MM.1S (cell line): ENCODE data around the gene FSIP1.
A peak's percentile ranks its signal among the peaks of the same experiment; 100 is the strongest.

Source experiments
- DNase-seq: peaks from one replicate; pipeline ENCODE4 v3.0.0-alpha.2; 2015
- H2AFZ ChIP-seq: fragments of 300-600 bp; sonication (generic); 2 replicates; pipeline ENCODE4 v1.6.0; 2016; ENCODE audit warnings: antibody characterized with exemption, low read length
- H3F3A ChIP-seq: fragments of 300-600 bp; sonication (generic); 2 replicates; pipeline ENCODE4 v1.6.1; 2016; ENCODE audit warnings: mild to moderate bottlenecking, antibody characterized with exemption, low read length, moderate library complexity, mixed read lengths; ENCODE audit not compliant: insufficient read depth
- H3K27ac ChIP-seq: fragments of 300-600 bp; sonication (generic); 2 replicates; pipeline ENCODE4 v1.5.1; 2016; ENCODE audit warnings: mild to moderate bottlenecking, low read length
- H3K27me3 ChIP-seq: fragments of 300-600 bp; sonication (generic); replicated peaks from 2 replicates; pipeline ENCODE4 v1.6.0; 2016; ENCODE audit warnings: low read length; ENCODE audit not compliant: insufficient read depth
- H3K36me3 ChIP-seq: fragments of 300-600 bp; sonication (generic); replicated peaks from 2 replicates; pipeline ENCODE4 v1.6.1; 2016; ENCODE audit warnings: mild to moderate bottlenecking, low read length, mixed read lengths; ENCODE audit not compliant: insufficient read depth
- H3K4me1 ChIP-seq: fragments of 300-600 bp; sonication (generic); 2 replicates; pipeline ENCODE4 v1.6.1; 2016; ENCODE audit warnings: low read length, mixed read lengths
- H3K4me2 ChIP-seq: fragments of 300-600 bp; sonication (generic); 2 replicates; pipeline ENCODE4 v1.6.0; 2016; ENCODE audit warnings: low read depth, low read length
- H3K4me3 ChIP-seq: fragments of 300-600 bp; sonication (generic); 2 replicates; pipeline ENCODE4 v1.5.1; 2016; ENCODE audit warnings: low read length, mixed read lengths
- H3K79me2 ChIP-seq: fragments of 300-600 bp; sonication (generic); 2 replicates; pipeline ENCODE4 v1.6.1; 2016; ENCODE audit warnings: mixed run types, low read length, mixed read lengths
- H3K9ac ChIP-seq: fragments of 300-600 bp; sonication (generic); 2 replicates; pipeline ENCODE4 v1.6.1; 2016; ENCODE audit warnings: low read length, mixed read lengths
- H3K9me2 ChIP-seq: fragments of 300-600 bp; sonication (generic); replicated peaks from 2 replicates; pipeline ENCODE4 v1.6.1; 2016; ENCODE audit warnings: mild to moderate bottlenecking, low read length, mixed read lengths; ENCODE audit not compliant: insufficient read depth
- H3K9me3 ChIP-seq: fragments of 300-600 bp; sonication (generic); replicated peaks from 2 replicates; pipeline ENCODE4 v1.6.1; 2016; ENCODE audit warnings: mild to moderate bottlenecking, low read length, mixed read lengths; ENCODE audit not compliant: insufficient read depth
- H4K20me1 ChIP-seq: fragments of 300-600 bp; sonication (generic); 2 replicates; pipeline ENCODE4 v1.6.1; 2016; ENCODE audit warnings: mild to moderate bottlenecking, low read length, moderate library complexity, mixed read lengths; ENCODE audit not compliant: insufficient read depth
- EZH2 ChIP-seq: fragments of 300-600 bp; sonication (generic); optimal IDR thresholded peaks from 2 replicates; pipeline ENCODE3; 2017; ENCODE audit warnings: low read depth, mild to moderate bottlenecking, antibody characterized with exemption, low read length, mixed read lengths
- EZH2phosphoT487 ChIP-seq: fragments of 300-600 bp; sonication (generic); IDR thresholded peaks from 2 replicates; pipeline ENCODE4 v1.6.1; 2018; ENCODE audit warnings: antibody characterized with exemption, low read length
- TF ChIP-seq, protein P1 (sequence below): fragments of 300-600 bp; sonication (generic); IDR thresholded peaks from 2 replicates; pipeline ENCODE4 v1.5.1; 2016; ENCODE audit warnings: antibody characterized with exemption, low read length, mixed read lengths

The FSIP1 gene

GRCh38 chr15:39582286-39582976 is 200.2 kb downstream of the FSIP1 start:
- Histone ChIP-seq H3K9me2 (no peaks in the 10 kb centered on the region), H3F3A (no peaks in the 10 kb centered on the region), H3K4me2 (no peak overlapping the region), H3K27me3 (peaks cover 8% of the 10 kb centered on the region; the same call in 1 of the 2 replicates), H3K4me3 (no peak overlapping the region), H3K9me3 (no peaks in the 10 kb centered on the region), H2AFZ (no peak overlapping the region), H3K36me3 (no peaks in the 10 kb centered on the region), H4K20me1 (no peaks in the 10 kb centered on the region), H3K9ac (no peak overlapping the region), H3K79me2 (no peaks in the 10 kb centered on the region), H3K4me1 (no peaks in the 10 kb centered on the region), H3K27ac (no peak overlapping the region)
- TF ChIP-seq EZH2 (no peak), EZH2phosphoT487 (no peak)
- TF ChIP-seq, protein P1, sequence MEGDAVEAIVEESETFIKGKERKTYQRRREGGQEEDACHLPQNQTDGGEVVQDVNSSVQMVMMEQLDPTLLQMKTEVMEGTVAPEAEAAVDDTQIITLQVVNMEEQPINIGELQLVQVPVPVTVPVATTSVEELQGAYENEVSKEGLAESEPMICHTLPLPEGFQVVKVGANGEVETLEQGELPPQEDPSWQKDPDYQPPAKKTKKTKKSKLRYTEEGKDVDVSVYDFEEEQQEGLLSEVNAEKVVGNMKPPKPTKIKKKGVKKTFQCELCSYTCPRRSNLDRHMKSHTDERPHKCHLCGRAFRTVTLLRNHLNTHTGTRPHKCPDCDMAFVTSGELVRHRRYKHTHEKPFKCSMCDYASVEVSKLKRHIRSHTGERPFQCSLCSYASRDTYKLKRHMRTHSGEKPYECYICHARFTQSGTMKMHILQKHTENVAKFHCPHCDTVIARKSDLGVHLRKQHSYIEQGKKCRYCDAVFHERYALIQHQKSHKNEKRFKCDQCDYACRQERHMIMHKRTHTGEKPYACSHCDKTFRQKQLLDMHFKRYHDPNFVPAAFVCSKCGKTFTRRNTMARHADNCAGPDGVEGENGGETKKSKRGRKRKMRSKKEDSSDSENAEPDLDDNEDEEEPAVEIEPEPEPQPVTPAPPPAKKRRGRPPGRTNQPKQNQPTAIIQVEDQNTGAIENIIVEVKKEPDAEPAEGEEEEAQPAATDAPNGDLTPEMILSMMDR, result no peak
- no peak for DNase-seq

DNA sequence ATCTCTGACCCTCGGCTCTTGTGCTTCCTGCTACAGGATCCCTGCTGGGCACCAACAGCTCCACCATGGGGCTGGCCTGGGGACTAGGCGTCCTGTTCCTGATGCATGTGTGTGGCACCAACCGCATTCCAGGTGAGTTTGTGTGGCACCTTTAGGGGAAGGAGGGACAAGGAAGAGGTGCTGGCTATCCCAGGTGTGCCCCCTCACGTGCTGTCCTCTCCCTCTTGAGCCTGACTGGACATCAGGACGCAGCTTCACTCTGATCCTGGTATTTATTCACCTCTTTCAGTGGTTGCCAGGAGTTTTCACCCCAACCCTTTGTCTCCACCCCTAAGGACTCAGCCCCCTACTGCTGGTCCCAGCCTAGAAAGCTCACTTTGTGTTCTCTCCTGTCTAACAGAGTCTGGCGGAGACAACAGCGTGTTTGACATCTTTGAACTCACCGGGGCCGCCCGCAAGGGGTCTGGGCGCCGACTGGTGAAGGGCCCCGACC is 200.8 kb downstream of the FSIP1 start:
- Histone ChIP-seq H2AFZ (no peak overlapping the region), H3K36me3 (no peaks in the 10 kb centered on the region), H3K27me3 (peaks cover 8% of the 10 kb centered on the region; the same call in 1 of the 2 replicates), H3K27ac (no peak overlapping the region), H3K9ac (no peak overlapping the region), H3K4me3 (no peak overlapping the region), H3K4me1 (no peaks in the 10 kb centered on the region), H4K20me1 (no peaks in the 10 kb centered on the region), H3K9me3 (no peaks in the 10 kb centered on the region), H3K4me2 (no peak overlapping the region), H3F3A (no peaks in the 10 kb centered on the region), H3K79me2 (no peaks in the 10 kb centered on the region), H3K9me2 (no peaks in the 10 kb centered on the region)
- TF ChIP-seq, protein P1, result peak; percentile 15; the same call in 1 of the 2 replicates
- no peak for TF ChIP-seq EZH2phosphoT487
- DNase-seq, result peak; percentile 16

- H3K4me1 ChIP-seq, result no peaks in the 10 kb centered on the region
- H3K36me3 ChIP-seq, result no peaks in the 10 kb centered on the region
- H2AFZ ChIP-seq, result peak overlapping the region; percentile 79
- no peaks in the 10 kb centered on the region for H3F3A ChIP-seq
- peak overlapping the region; percentile 64 for H3K4me3 ChIP-seq
- H3K9ac ChIP-seq, result no peak overlapping the region
- H3K9me3 ChIP-seq, result no peaks in the 10 kb centered on the region
- no peak overlapping the region for H3K27ac ChIP-seq
- H3K27me3 ChIP-seq, result peaks cover 8% of the 10 kb centered on the region; the same call in 1 of the 2 replicates
- no peak for DNase-seq
- H3K79me2 ChIP-seq, result no peaks in the 10 kb centered on the region
- peak overlapping the region; percentile 75 for H3K4me2 ChIP-seq
- no peak for TF ChIP-seq EZH2phosphoT487
- no peak for TF ChIP-seq EZH2
- TF ChIP-seq, protein P1, result no peak
- H4K20me1 ChIP-seq, result no peaks in the 10 kb centered on the region
- no peaks in the 10 kb centered on the region for H3K9me2 ChIP-seq
Measured at GRCh38 chr15:39581242-39581792, 201.3 kb downstream of the FSIP1 start.
